ENCODE results near the gene PCDHAC1. TPM values are rescaled to one million over a fixed set of nuclear protein-coding genes. Genes with fewer than 3 reads are reported as not detected.

PCDHAC1 gene
- total RNA-seq, 1 experiment from 2014 or later: 17.2 TPM

GRCh38 chr5:140967226-140967893 lies 41.3 kb downstream of the PCDHAC1 start:
- TSS peak; percentile 12 for BruUV-seq (replicated peaks)
- no peak for DNase-seq (ENCODE audit: unreplicated experiment)
- H3K4me1 Mint-ChIP-seq (ENCODE audit: insufficient read depth, unreplicated experiment): peaks cover 30% of the 10 kb centered on the region
- H3K36me3 Mint-ChIP-seq (ENCODE audit: insufficient read depth, unreplicated experiment): no peaks in the 10 kb centered on the region
- H3K27ac Mint-ChIP-seq (ENCODE audit: low read depth, unreplicated experiment): no peak overlapping the region
- no peak for TF ChIP-seq CTCF (IDR thresholded peaks at IDR 0.05; ENCODE audit: unreplicated experiment)
- ChIA-PET CTCF (interaction anchor here (1.1 to 6.2 kb wide), 5 partner anchors 9 to 73 kb away, joined by 4 to 41 read pairs (median 5); partner anchors contain the start of gene PCDHAC1), POLR2A (interaction anchor here (0.8 to 3.0 kb wide), 12 partner anchors 9 to 92 kb away, joined by 3 to 33 read pairs (median 6); partner anchors contain the start of gene PCDHAC1)
- intact Hi-C loops (cut with micrococcal nuclease): loop anchor here (2.0 to 5.0 kb wide), 2 partner anchors 35 to 41 kb away; partner anchors contain the start of gene PCDHAC1
- peak overlapping the region; percentile 94 for H3K4me3 Mint-ChIP-seq (ENCODE audit: unreplicated experiment)
- no peaks in the 10 kb centered on the region for H3K9me3 Mint-ChIP-seq (ENCODE audit: unreplicated experiment)
- H3K27me3 Mint-ChIP-seq (ENCODE audit: insufficient read depth, unreplicated experiment): no peaks in the 10 kb centered on the region

- peaks cover 43% of the 10 kb centered on the region for H3K4me1 Mint-ChIP-seq (ENCODE audit: insufficient read depth, unreplicated experiment)
- no peaks in the 10 kb centered on the region for H3K9me3 Mint-ChIP-seq (ENCODE audit: unreplicated experiment)
- H3K27me3 Mint-ChIP-seq (ENCODE audit: insufficient read depth, unreplicated experiment): no peaks in the 10 kb centered on the region
- no peaks in the 10 kb centered on the region for H3K36me3 Mint-ChIP-seq (ENCODE audit: insufficient read depth, unreplicated experiment)
- no peak for TF ChIP-seq CTCF (IDR thresholded peaks at IDR 0.05; ENCODE audit: unreplicated experiment)
- intact Hi-C loops (cut with micrococcal nuclease): loop anchor here (5.0 to 10.0 kb wide), 3 partner anchors 32 to 635 kb away; no protein-coding TSS in a partner anchor
- DNase-seq (ENCODE audit: unreplicated experiment): no peak
- no peak overlapping the region for H3K4me3 Mint-ChIP-seq (ENCODE audit: unreplicated experiment)
- no TSS peak for BruUV-seq (replicated peaks)
- ChIA-PET POLR2A (interaction anchor here (0.7 to 1.8 kb wide), 9 partner anchors 9 to 69 kb away, joined by 3 to 10 read pairs (median 3); no protein-coding TSS in a partner anchor), CTCF (interaction anchor here (0.5 to 4.7 kb wide), 7 partner anchors 9 to 597 kb away, joined by 3 to 39 read pairs (median 5); partner anchors contain the start of genes PCDHA12 and PCDHAC1)
- no peak overlapping the region for H3K27ac Mint-ChIP-seq (ENCODE audit: low read depth, unreplicated experiment)
Observed at GRCh38 chr5:140969880-140970279, 43.8 kb downstream of the PCDHAC1 start.

- peak overlapping the region; percentile 10 for H3K27ac Mint-ChIP-seq (ENCODE audit: low read depth, unreplicated experiment)
- H3K36me3 Mint-ChIP-seq (ENCODE audit: insufficient read depth, unreplicated experiment): peaks cover 5% of the 10 kb centered on the region
- peaks cover 58% of the 10 kb centered on the region for H3K4me1 Mint-ChIP-seq (ENCODE audit: insufficient read depth, unreplicated experiment)
- POLR2A ChIA-PET: interaction anchor here (0.6 to 10.2 kb wide), 7 partner anchors 10 to 263 kb away, joined by 3 to 146 read pairs (median 5); partner anchors contain the start of gene PCDHAC1
- CTCF ChIA-PET: interaction anchor here (0.6 to 4.7 kb wide), 3 partner anchors 17 to 601 kb away, joined by 3 to 39 read pairs (median 3); partner anchors contain the start of gene PCDHAC1
- no peak for TF ChIP-seq CTCF (IDR thresholded peaks at IDR 0.05; ENCODE audit: unreplicated experiment)
- no TSS peak for BruUV-seq (replicated peaks)
- H3K4me3 Mint-ChIP-seq (ENCODE audit: unreplicated experiment): no peak overlapping the region
- no peaks in the 10 kb centered on the region for H3K9me3 Mint-ChIP-seq (ENCODE audit: unreplicated experiment)
- no peaks in the 10 kb centered on the region for H3K27me3 Mint-ChIP-seq (ENCODE audit: insufficient read depth, unreplicated experiment)
- intact Hi-C loops (cut with micrococcal nuclease): loop anchor here (10.0 kb wide), 2 partner anchors 259 to 631 kb away; no protein-coding TSS in a partner anchor
- DNase-seq (ENCODE audit: unreplicated experiment): no peak
Observed at GRCh38 chr5:140973550-140973949, 47.5 kb downstream of the PCDHAC1 start.

GRCh38 chr5:140977003-140977402 lies 50.9 kb downstream of the PCDHAC1 start:
- CTCF ChIA-PET: interaction anchor here (0.6 to 3.2 kb wide), 9 partner anchors 10 to 174 kb away, joined by 3 to 15 read pairs (median 3); partner anchors contain the start of gene PCDHAC1
- Mint-ChIP-seq H3K9me3 (ENCODE audit: unreplicated experiment) (no peaks in the 10 kb centered on the region), H3K4me1 (ENCODE audit: insufficient read depth, unreplicated experiment) (peaks cover 37% of the 10 kb centered on the region), H3K27me3 (ENCODE audit: insufficient read depth, unreplicated experiment) (no peaks in the 10 kb centered on the region), H3K36me3 (ENCODE audit: insufficient read depth, unreplicated experiment) (peaks cover 5% of the 10 kb centered on the region), H3K27ac (ENCODE audit: low read depth, unreplicated experiment) (peak overlapping the region; percentile 94), H3K4me3 (ENCODE audit: unreplicated experiment) (peak overlapping the region; percentile 32)
- intact Hi-C loops (cut with micrococcal nuclease): loop anchor here (1.0 to 10.0 kb wide), 6 partner anchors 11 to 628 kb away; partner anchors contain the start of genes PCDHAC1 and PCDHAC2
- no TSS peak for BruUV-seq (replicated peaks)
- no peak for TF ChIP-seq CTCF (IDR thresholded peaks at IDR 0.05; ENCODE audit: unreplicated experiment)
- POLR2A ChIA-PET: interaction anchor here (0.6 to 10.2 kb wide), 15 partner anchors 10 to 627 kb away, joined by 3 to 146 read pairs (median 5); partner anchors contain the start of genes PCDHAC1 and PCDHAC2
- DNase-seq (ENCODE audit: unreplicated experiment): peak; percentile 86

All from MCF 10A (cell line).